ENCODE measurements around the gene ZNF292. TPM values are rescaled to one million over a fixed set of nuclear protein-coding genes. Genes with fewer than 3 reads are reported as not detected.
"Not testable (repeated sequence)": the region's sequence is repeated elsewhere in the genome, so short reads cannot be mapped to it uniquely, and the experiment has no call there.

Gene ZNF292
- polyA plus RNA-seq, 1 of the 3 experiments (the other 2 are of a cell fraction): 3.2 TPM

- TF ChIP-seq, protein P1, sequence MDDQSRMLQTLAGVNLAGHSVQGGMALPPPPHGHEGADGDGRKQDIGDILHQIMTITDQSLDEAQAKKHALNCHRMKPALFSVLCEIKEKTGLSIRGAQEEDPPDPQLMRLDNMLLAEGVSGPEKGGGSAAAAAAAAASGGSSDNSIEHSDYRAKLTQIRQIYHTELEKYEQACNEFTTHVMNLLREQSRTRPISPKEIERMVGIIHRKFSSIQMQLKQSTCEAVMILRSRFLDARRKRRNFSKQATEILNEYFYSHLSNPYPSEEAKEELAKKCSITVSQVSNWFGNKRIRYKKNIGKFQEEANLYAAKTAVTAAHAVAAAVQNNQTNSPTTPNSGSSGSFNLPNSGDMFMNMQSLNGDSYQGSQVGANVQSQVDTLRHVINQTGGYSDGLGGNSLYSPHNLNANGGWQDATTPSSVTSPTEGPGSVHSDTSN (IDR thresholded peaks at IDR 0.05): no peak
- peak; percentile 75 for TF ChIP-seq CTCF (IDR thresholded peaks at IDR 0.05)
Measured at GRCh38 chr6:87237804-87238203, 82.4 kb downstream of the ZNF292 start (continued).

- Histone ChIP-seq H3K79me2 (ENCODE audit: insufficient read depth) (peaks cover 26% of the 10 kb centered on the region), H3K36me3 (replicated peaks in 1 of 2; ENCODE audit: control insufficient read depth in 1 of 2, insufficient read depth in 2 of 2, low read length in 1 of 2) (peaks cover 28 to 48% of the 10 kb centered on the region in 2 experiments), H3F3A (replicated peaks; ENCODE audit: insufficient read depth) (peaks cover 18% of the 10 kb centered on the region)
- POLR2A ChIA-PET; H3K9me3 ChIP-seq; H3K27me3 ChIP-seq (ENCODE audit: insufficient read depth); H3K4me3 ChIP-seq (ENCODE audit: low read depth in 2 of 2, low read length in 1 of 2); H3K27ac ChIP-seq (ENCODE audit: low read depth in 2 of 2, low read length in 1 of 2); H4K20me1 ChIP-seq (ENCODE audit: insufficient read depth); H2AFZ ChIP-seq (ENCODE audit: low read depth); H3K9me2 ChIP-seq; H3K4me1 ChIP-seq (ENCODE audit: control insufficient read depth in 1 of 2, insufficient read depth in 2 of 2, low read depth in 1 of 2, low read length in 1 of 2); H3K9ac ChIP-seq; H3K4me2 ChIP-seq; DNase-seq: not testable (repeated sequence)
- 71% methylated on average over 22 of the region's 39 CpGs for WGBS (ENCODE audit: low lambda C conversion rate)
- CTCF ChIA-PET: interaction anchor here (1.6 kb wide), 1 partner anchor 100 kb away, joined by 4 read pairs; no protein-coding TSS in a partner anchor
Measured at GRCh38 chr6:87239098-87239635, 83.8 kb downstream of the ZNF292 start.

DNA sequence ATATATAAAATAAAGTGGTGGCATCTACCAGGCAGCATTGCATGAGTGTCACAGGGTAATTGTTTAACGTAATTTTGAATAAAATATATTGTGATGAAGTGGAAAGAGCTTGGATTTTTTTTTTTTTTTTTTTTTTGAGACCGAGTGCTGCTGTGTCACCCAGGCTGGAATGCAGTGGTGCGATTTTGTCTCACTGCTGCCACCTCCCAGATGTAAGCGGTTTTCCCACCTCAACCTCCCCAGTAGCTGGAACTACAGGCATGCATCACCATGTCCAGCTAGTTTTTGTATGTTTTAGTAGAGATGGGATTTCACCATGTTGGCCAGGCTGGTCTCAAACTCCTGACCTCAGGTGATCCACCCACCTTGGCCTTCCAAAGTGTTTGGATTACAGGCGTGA, 85.9 kb downstream of the ZNF292 start:
- ChIA-PET CTCF (interaction anchor here (0.8 kb wide), 1 partner anchor 101 kb away, joined by 5 read pairs; no protein-coding TSS in a partner anchor), POLR2A (interaction anchor here (1.6 kb wide), 1 partner anchor 174 kb away, joined by 4 read pairs; no protein-coding TSS in a partner anchor)
- Histone ChIP-seq H3K27me3 (ENCODE audit: insufficient read depth) (no peaks in the 10 kb centered on the region), H3F3A (replicated peaks; ENCODE audit: insufficient read depth) (peaks cover 11% of the 10 kb centered on the region), H3K9me2 (no peaks in the 10 kb centered on the region), H3K4me1 (ENCODE audit: control insufficient read depth in 1 of 2, insufficient read depth in 2 of 2, low read depth in 1 of 2, low read length in 1 of 2) (no peaks in the 10 kb centered on the region), H4K20me1 (ENCODE audit: insufficient read depth) (no peaks in the 10 kb centered on the region), H3K9me3 (no peaks in the 10 kb centered on the region), H3K79me2 (ENCODE audit: insufficient read depth) (peaks cover 26% of the 10 kb centered on the region), H3K9ac (no peak overlapping the region), H3K36me3 (replicated peaks in 1 of 2; ENCODE audit: control insufficient read depth in 1 of 2, insufficient read depth in 2 of 2, low read length in 1 of 2) (peaks cover 30 to 62% of the 10 kb centered on the region in 2 experiments), H2AFZ (ENCODE audit: low read depth) (no peak overlapping the region), H3K27ac (ENCODE audit: low read depth in 2 of 2, low read length in 1 of 2) (no peak overlapping the region), H3K4me2 (no peak overlapping the region), H3K4me3 (ENCODE audit: low read depth in 2 of 2, low read length in 1 of 2) (no peak overlapping the region)
- TF ChIP-seq RFX5 (IDR thresholded peaks at IDR 0.05; ENCODE audit: low read length) (no peak), RXRA (IDR thresholded peaks at IDR 0.05; ENCODE audit: borderline replicate concordance, low read depth) (no peak), YY1 (IDR thresholded peaks at IDR 0.05; ENCODE audit: low read depth) (no peak), EZH2phosphoT487 (IDR thresholded peaks at IDR 0.05; ENCODE audit: borderline replicate concordance, low read depth) (no peak), RCOR1 (IDR thresholded peaks at IDR 0.05; ENCODE audit: low read length) (no peak), TEAD4 (IDR thresholded peaks at IDR 0.05; ENCODE audit: borderline replicate concordance, insufficient read depth) (no peak), CHD2 (IDR thresholded peaks at IDR 0.05; ENCODE audit: low read length, partially characterized antibody) (no peak), RAD21 (IDR thresholded peaks at IDR 0.05; ENCODE audit: low read length) (no peak), MXI1 (IDR thresholded peaks at IDR 0.05; ENCODE audit: low read depth, low read length) (no peak), SIN3A (IDR thresholded peaks at IDR 0.05; ENCODE audit: borderline replicate concordance, low read depth, low read length) (no peak), FOXJ3 (CRISPR knock-in tag; IDR thresholded peaks at IDR 0.05) (no peak), USF2 (IDR thresholded peaks at IDR 0.05; ENCODE audit: borderline replicate concordance, low read depth, low read length) (no peak)
- TF ChIP-seq, protein P1 (IDR thresholded peaks at IDR 0.05): no peak
- no peak for DNase-seq
- 90% methylated on average over 5 of the region's 5 CpGs for WGBS (ENCODE audit: low lambda C conversion rate)

Data from SK-N-SH (cell line).